ENCODE data around the gene MYO16.
"Not testable (repeated sequence)": the region's sequence is repeated elsewhere in the genome, so short reads cannot be mapped to it uniquely, and the experiment has no call there.

Gene MYO16

GRCh38 chr13:109092186-109092585, 462.8 kb downstream of the MYO16 start:
- DNase-seq, result not testable (repeated sequence)

DNA sequence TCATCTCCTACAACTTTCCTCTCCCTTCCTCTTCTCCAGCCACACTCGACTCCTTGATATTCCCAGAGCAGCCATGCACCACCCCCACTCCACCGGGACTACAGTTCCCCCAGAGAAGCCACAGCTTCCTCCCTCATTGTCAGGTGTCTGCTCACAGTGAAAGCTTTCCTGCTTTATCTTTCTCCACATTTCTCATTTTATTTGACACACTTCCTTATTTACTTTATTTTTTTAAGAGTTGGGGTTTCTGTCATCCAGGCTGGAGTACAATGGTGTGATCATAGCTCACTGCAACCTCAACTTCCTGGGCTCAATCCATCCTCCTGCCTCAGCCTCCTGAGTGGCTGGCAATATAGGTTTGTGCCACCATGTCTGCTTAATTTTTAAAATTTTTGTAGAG, 464.6 kb downstream of the MYO16 start:
- no peak for DNase-seq

DNA sequence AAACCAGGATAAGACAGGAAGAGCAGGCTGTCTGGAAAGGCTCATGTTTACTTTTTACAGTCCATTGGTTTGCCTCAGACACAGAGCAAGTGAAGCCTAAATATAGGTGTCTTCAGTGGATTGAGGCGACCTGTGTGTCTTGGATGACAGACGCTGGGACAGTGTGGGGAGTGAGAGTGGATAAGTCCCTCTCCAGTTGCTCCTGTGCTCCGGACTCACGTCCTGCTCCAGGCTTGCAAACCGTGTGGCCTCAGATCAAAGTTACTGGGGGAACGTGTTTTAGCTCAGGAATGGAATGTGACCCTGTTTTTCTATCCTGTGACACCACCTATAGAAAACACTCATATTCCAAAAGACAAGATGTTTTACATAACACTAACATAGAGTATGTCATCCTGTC, 465.7 kb downstream of the MYO16 start:
- no peak for DNase-seq

GRCh38 chr13:109096101-109096500, 466.7 kb downstream of the MYO16 start:
- DNase-seq, result no peak

DNA sequence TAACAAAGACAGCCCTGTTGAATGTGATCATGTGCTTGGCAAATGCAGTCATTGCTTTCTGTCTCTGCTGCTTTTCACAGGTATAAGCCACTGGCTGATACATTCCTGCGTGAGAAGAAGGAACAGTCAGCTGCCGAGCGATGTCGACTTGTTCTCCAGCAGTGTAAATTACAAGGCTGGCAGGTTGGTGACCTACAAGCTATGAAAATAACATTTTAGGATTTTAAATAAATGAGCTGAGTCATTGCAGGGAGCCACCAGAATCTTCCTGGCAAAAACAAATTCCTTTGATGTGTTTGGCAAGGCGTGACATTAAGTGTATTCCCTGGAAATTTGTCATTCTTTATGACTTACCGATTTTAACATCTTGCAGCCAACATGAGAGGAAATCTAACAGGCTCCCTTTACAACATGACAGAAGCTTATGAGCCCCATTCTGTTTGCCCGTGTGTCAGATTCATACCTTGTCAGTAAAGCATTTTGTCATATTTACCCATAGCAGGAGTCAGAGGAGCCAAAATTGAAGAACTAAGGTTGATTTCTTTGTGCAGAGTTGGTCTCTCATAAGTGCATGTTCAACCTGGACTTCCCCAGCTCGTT, 471.4 kb downstream of the MYO16 start:
- DNase-seq, result no peak

- no peak for DNase-seq
Observed at GRCh38 chr13:109101550-109102144, 472.2 kb downstream of the MYO16 start.

GRCh38 chr13:109105899-109106298, 476.5 kb downstream of the MYO16 start:
- no peak for DNase-seq

GRCh38 chr13:109110159-109110558, 480.7 kb downstream of the MYO16 start:
- no peak for DNase-seq

DNA sequence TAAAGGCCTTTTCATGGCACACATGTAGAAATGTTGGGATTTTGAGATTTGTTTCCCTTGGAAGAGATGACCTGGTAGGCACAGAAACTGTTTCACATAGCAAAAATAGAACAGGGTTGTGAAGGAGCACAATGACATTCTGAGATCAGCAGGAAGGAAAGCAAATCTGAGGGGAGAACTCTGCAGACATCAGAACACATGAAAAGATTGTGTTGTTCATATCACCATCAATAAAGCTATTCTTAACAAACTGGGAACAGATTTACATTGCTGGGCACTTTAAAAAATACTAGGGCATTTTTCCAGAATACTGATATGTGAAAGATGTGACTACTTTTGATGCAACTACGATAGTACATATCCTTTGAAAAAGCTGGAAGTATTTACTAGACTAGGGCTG, 481.7 kb downstream of the MYO16 start:
- DNase-seq, result no peak

DNA sequence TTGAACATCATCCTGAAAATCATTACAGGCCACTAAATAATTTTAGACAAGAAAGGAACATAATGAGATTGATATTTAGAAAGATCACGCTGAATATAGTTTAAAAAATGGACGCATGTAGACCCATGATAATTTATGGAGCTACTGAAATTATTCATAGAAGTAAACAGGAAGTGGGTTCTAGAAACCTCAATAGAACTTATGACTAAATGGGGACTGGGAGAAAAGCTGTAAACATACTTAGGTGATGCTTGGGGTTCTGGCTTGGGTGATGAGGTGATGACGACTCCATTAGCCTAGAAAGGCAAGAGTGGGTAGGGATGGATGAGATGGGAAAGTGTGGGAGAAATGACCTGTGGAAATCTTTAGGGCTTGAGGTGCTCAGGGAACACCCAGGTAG, 484.0 kb downstream of the MYO16 start:
- DNase-seq, result no peak

- DNase-seq, result no peak
Observed at GRCh38 chr13:109114162-109114561, 484.8 kb downstream of the MYO16 start.

GRCh38 chr13:109114991-109115390, 485.6 kb downstream of the MYO16 start:
- no peak for DNase-seq

DNA sequence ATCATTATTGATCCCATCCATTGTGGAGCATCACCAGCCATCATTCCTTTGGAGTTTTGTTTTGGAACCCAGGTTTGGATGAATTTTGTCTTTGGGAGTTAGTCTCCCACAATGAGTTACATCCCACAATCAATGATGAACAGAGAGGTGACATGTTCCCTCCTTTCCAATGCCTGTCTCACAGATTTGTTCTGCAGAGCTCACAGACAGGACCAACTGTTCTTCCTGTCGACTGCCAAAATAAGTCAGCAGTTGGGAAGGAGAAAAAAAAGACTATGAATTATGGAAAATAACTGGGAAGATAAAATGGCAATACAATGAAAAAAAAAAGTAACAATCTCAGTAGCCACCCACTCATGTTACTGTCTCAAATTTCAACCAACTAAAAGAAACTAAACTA, 489.1 kb downstream of the MYO16 start:
- no peak for DNase-seq

GRCh38 chr13:109119896-109120295, 490.5 kb downstream of the MYO16 start:
- no peak for DNase-seq

GRCh38 chr13:109121826-109122225, 492.4 kb downstream of the MYO16 start:
- no peak for DNase-seq

GRCh38 chr13:109123971-109124370, 494.6 kb downstream of the MYO16 start:
- no peak for DNase-seq

DNA sequence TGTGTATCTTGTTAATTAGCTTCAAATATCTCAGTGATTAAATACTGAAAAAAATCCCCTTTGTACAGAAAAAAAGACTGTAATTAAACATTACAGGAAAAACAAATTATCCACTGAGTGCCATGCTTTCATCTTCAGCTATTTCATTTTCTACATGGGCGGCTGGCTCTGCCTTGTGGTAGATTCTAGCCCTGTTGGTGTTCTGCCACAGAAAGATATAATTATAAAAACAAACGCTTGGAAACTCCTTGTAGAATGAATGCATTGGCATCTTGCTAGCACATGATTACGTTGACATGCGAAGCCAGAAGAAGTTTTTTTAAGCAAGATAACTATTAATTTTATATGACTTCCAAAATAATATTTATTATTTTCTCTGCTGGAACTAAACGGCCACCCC, 496.8 kb downstream of the MYO16 start:
- DNase-seq, result no peak

GRCh38 chr13:109126891-109127641, 497.7 kb downstream of the MYO16 start:
- no peak for DNase-seq

GRCh38 chr13:109128121-109128520, 498.7 kb downstream of the MYO16 start:
- DNase-seq, result no peak

GRCh38 chr13:109130093-109130835, 500.9 kb downstream of the MYO16 start:
- DNase-seq, result no peak

DNA sequence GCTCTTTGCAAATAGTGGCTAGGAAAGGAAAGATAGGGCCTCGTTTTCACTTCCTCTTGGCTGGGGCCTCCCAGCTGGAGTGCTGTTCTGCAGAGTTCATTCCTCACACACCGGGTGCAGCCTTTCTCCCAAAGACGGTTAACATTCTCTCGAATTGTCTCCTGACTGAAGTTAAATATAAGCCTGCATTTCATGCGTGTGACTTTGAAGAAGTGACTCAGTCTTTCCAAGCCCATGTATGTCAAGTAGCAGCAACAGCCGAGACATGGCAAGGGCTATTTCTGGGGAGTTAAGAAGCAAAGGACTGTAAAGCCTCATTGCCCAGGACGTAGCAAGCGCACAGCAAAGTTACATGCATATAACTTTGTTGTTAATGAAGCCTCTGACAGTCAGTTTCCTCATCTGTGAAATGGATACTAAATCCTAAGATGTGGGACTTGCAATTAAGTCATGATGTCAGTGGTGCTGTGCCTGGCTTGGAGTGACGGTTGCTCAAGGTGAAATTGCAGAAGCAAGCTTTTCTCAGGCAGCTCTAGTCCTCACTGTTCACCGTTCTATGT, 502.4 kb downstream of the MYO16 start:
- no peak for DNase-seq

DNA sequence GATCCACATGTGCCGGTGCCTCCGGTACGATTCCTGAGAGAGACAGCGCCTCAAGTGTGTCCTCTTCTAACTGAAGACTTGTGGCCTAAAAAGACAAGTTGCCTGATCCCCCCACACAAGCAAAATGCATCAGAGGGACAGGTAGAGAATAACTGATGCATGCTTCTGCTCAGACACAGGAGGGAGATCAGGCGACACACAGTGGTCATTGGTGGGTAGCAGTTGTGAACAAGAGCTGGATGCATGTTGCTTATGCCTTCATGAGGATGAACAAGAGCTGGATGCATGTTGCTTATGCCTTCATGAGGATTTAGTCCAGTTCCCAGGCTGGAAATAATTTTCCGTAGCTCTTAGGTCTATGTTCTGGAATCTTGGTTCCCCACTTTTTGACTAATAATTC, 505.6 kb downstream of the MYO16 start:
- no peak for DNase-seq

DNA sequence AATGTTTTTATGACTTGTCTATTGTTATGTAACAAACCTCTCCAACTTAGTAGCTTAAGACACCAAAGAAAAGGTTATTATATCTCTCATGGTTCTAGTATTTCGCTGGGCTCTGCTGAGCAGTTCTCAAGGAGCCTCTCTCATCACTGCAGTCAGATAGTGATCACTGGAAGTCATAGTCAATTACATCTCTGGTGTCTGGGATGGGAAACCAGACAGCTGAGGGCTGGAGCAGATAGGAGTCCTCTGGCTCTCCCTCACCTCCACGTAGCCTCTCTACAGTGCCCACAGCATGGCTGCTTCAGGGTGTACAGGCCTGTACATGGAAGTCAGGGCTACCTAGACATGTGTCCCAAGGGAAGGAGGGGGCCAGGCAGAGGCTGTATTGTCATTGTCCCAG, 507.5 kb downstream of the MYO16 start:
- DNase-seq, result no peak

Measured in NCI-H226 (cell line).